GM19239 (cell line): ENCODE results near the gene PIWIL1.

Experiments
- DNase-seq: peaks from one replicate; pipeline ENCODE4 v3.0.0; 2011; ENCODE audit warnings: low spot score; ENCODE audit not compliant: insufficient read length
- FAIRE-seq: peaks from 2 replicates; lab custom pipeline; 2011; peaks lifted over from hg19 to GRCh38; lab: Jason Lieb, UNC

PIWIL1 gene

DNA sequence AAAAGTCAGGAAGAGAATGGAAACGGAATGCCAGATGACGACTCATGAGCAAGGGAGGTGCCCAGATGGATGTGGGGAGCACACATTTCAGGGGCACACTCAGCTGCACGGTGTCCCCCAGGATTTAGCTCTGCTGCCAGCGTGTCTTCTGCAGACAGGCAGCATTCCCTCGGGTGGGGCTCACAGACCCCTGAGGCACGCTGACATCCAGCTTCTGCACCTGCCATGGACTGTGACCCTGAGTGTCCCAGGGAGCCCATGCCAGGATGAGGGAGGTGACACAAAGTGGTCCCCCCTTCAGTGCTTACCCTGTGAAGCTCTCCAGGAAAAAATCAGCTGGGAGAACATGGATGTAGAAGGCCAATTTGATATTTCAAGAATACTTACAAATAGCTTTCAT lies 84.2 kb downstream of the PIWIL1 start:
- no peak for DNase-seq
- no peak for FAIRE-seq
